8988T (cell line): ENCODE results near the gene RNF20.
"Not testable (repeated sequence)": the region's sequence is repeated elsewhere in the genome, so short reads cannot be mapped to it uniquely, and the experiment has no call there.

ENCODE experiments used
- DNase-seq: peaks from one replicate; pipeline ENCODE4 v3.0.0; 2011

Gene RNF20

GRCh38 chr9:101533334-101534204 is at the start of gene RNF20:
RNF20 (plus strand) TSS chr9:101533853; CDS start chr9:101535424, 1,571 bp downstream.
- DNase-seq = peak; percentile 66

- DNase-seq = no peak
Observed at GRCh38 chr9:101484046-101484445, 49.6 kb upstream of the RNF20 start.

DNA sequence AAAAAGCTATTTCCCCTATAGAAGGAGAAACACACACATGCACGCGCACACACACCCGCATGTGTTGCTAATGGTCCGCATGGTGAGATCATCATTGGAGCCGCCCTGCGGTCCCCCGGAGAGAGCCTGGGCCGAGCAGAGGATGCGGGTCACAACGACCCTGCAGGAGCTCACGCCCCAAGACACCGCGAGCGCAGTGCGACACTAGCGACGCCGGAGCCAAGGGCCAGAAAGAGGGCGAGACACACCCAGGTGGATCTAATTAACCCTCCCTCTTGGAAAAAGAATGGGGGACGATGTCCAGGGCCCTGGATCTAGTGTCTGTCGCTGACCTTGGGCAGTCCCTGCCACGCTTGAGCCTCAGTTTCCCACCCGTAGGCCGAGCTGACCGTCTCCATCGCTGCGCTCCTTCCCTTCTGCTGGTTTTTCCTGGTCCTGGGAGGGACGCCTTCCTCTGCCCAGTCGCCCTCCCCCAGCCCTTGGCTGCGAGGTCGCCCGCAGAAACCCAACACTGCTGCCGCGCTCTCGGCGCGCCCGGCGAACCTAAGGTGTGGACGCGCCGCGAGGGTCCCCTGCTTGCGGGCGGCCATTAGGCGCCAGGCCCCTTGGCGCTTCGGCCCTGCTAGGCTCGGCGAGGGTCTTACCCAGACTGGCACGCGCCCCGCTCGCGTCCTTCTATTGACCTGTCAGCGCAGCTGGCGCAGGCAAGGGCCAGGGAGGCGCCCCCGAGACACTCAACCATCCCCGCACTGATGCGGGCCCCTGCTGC is 47.5 kb upstream of the RNF20 start:
- peak; percentile 51 for DNase-seq

GRCh38 chr9:101486693-101487442 is 46.8 kb upstream of the RNF20 start:
- peak; percentile 60 for DNase-seq

GRCh38 chr9:101487443-101487840 is 46.2 kb upstream of the RNF20 start:
- no peak for DNase-seq

- DNase-seq = no peak
Observed at GRCh38 chr9:101495810-101496209, 37.8 kb upstream of the RNF20 start.

GRCh38 chr9:101498323-101498722 is 35.3 kb upstream of the RNF20 start:
- no peak for DNase-seq

GRCh38 chr9:101504188-101504587 is 29.5 kb upstream of the RNF20 start:
- no peak for DNase-seq

DNA sequence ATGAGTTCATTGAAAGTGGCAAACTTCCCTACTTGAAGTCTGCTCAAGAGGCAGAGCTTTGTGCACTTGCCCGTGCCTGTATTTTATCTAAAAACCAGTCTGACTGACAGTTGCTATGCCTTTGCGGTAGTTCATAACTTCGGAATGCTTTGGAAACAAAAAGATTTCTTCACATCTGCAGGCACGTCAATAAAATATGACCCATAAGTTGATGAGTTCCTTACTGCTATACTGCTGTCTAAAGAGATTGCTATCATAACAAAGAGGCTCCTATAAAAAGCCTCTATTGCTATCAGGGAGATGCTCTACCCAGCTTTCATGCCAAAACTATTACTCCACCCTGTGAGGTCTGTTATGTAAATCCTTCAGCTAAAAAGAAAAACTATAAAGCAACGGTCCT is 25.4 kb upstream of the RNF20 start:
- DNase-seq = no peak

GRCh38 chr9:101509572-101509971 is 24.1 kb upstream of the RNF20 start:
- no peak for DNase-seq

- DNase-seq = no peak
Observed at GRCh38 chr9:101510459-101510858, 23.2 kb upstream of the RNF20 start.

- no peak for DNase-seq
Observed at GRCh38 chr9:101511009-101511408, 22.6 kb upstream of the RNF20 start.

DNA sequence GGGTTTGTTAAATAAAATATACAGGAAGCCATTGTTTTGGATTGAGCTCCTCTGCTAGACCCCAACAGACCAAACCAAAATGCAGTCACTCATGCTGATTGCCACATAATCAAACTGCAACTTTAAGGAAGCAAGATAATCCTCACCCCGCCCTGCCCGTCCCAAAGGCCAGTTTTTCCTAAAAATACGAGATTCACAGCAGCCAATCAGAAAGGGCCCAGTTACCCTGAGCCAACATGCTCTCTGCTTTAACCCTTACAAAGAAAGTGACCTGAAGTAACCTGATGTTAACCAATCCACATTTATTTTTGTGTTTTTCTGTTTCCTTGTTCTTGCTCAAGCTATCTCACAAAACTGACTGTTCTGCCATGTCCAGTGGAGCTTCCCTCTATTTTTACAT is 21.5 kb upstream of the RNF20 start:
- no peak for DNase-seq

DNA sequence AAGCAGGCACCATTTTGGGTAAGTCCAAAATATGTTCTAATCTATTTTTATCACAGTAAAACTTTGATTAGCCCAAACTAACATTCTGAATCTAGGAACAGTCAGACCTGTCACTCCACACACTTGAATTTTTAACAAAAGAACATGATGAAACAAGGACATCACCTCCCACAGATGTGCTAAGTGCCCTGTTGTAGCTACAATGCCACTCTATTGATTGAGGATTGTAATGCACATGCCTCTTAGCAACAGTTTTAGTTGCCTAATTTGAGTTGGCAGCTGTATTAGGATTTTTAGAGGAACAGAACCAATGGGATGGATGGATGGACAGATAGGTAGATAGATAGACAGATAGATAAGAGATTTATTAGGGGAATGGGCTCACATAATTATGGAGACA is 20.3 kb upstream of the RNF20 start:
- DNase-seq = no peak

- no peak for DNase-seq
Observed at GRCh38 chr9:101514071-101514470, 19.6 kb upstream of the RNF20 start.

DNA sequence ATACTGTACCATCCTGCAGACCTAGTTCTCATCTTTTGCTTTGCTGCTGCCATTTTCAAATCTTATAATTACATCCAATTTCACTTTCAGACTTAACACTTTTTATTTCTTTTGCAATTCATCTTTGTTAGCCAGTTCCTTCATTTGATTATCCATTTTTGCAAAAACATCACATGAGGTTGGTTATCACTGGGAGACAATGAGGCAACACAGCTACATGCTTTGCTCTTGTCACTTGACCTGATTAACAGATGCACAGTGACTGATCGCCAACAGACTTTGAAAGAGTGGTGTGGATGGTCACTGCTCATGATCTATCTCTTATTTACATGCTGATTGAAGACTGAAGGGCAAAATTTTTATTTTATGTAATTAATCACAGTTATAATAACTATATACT is 17.0 kb upstream of the RNF20 start:
- no peak for DNase-seq

- not testable (repeated sequence) for DNase-seq
Observed at GRCh38 chr9:101518489-101518888, 15.2 kb upstream of the RNF20 start.

GRCh38 chr9:101524371-101524770 is 9.3 kb upstream of the RNF20 start:
- no peak for DNase-seq

DNA sequence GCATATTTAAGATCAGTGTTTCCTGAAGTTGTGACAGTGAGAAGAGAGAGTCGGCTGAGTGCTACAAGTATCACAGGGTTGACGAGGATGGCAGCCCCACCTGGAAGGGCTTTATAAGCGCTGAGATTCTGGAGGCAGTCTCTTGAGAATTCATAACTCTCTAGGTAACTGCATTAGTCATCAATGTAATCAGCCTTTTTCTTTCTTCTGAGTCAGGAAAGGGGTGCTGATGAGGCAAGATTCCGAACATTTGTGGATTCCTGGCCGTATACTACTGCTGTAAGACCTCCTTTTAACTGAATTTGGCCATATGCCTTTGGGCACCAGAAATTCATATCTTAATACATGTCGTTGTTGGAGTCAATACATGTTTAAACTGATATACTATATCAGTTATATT is 6.6 kb upstream of the RNF20 start:
- no peak for DNase-seq

DNA sequence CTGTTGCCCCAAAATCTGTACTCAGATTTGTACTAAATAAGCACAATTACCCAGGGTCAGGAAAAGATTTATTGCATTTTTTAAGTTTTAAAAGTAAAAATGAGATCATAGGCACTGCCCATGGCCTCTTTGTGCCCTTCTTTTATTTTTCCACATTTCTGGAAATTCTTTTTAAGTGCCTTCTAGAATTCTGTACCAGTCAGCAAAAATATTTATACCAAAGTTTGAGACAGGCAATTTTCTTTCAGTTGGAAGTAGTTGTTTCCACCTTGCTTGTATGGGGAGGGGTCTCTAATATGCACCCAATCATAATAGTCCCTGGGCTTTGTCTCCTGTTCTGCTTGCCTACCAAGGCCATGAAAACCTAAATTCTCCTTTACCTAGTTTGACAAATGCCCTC is 5.6 kb upstream of the RNF20 start:
- no peak for DNase-seq

DNA sequence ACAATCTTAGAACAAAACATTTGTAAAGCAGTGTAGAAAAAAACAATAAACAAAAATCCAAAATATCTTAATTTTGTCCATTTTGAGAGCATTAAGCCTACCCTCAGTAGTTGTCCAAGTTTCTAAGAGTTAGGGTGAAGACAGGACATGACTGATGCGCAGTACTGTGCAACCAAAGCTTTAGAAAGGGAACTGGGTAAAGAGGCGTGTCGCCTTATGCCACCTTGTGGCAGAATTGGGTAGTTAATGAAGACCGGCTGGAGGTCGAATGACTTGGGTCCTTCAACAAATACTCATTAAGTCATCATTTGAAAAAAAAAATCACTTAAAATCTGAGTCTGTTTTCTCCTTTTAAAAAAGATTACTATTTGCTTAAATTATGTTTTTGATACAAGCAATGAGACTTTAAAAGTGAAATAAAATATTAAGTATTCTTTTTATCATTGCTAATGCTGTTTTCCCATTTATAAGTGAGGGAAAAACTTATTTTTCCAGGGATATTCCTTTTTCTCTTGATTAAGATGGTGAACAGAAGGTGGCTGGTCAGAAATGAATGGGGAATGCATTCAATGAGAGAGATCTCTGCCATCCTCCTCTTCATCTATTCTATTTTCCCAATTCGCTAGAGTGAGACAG is 3.5 kb upstream of the RNF20 start:
- DNase-seq = peak; percentile 16

DNA sequence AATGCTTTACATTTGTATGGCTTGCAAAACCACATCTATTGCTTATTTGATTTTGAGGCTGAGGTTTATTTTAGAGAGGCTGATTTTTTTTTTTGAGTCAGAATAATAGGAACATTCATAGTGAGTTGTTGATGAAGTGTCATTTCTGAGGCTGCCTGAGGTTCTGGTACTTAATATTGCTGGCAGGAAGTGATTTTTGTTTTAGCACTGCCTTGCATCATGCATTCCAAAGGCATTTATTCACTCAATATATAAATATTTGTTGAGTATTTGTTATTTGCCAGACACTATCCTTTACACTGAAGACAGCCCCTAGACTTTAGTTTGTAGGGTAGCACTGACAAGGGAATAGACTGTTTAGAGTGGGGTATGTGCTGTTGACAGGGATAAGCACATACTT is 2.7 kb downstream of the RNF20 start:
- no peak for DNase-seq

DNA sequence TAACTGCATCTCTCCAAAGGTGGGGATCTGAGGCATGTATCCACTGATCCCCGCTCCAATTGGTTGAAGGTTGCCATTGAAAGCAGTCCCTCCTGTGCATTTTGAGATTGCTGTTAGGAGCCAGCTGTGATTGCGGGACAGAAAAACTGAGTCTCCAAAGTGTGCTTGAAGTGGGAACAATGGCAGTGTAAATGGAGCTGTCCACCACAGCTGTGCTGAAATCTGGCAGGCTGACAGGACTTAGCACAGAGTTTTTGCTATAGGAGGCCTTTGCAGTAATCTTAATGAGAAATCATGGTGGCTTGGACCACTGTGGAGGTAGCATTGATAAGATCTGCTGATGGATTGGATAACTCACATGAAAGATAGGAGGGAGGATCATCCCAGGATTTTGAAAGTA is 3.3 kb downstream of the RNF20 start:
- no peak for DNase-seq
